ENCODE data around the gene HMX1. TPM values are rescaled to one million over a fixed set of nuclear protein-coding genes. Genes with fewer than 3 reads are reported as not detected.

Gene HMX1
- total RNA-seq: not detected in 2 replicates

GRCh38 chr4:8871417-8872401 is at the start of gene HMX1:
HMX1 (minus strand) TSS chr4:8871839; CDS start chr4:8871614, 225 bp downstream.
- peak in 1 of 2 donors; percentile 43 for DNase-seq (ENCODE audit: low read depth in 2 of 2)

GRCh38 chr4:8920969-8921368 is 49.3 kb upstream of the HMX1 start:
- no peak for DNase-seq (ENCODE audit: low read depth in 2 of 2)

- DNase-seq (ENCODE audit: low read depth in 2 of 2): no peak
Observed at GRCh38 chr4:8920289-8920965, 48.8 kb upstream of the HMX1 start.

- no peak for DNase-seq (ENCODE audit: low read depth in 2 of 2)
Observed at GRCh38 chr4:8919651-8920288, 48.1 kb upstream of the HMX1 start.

DNA sequence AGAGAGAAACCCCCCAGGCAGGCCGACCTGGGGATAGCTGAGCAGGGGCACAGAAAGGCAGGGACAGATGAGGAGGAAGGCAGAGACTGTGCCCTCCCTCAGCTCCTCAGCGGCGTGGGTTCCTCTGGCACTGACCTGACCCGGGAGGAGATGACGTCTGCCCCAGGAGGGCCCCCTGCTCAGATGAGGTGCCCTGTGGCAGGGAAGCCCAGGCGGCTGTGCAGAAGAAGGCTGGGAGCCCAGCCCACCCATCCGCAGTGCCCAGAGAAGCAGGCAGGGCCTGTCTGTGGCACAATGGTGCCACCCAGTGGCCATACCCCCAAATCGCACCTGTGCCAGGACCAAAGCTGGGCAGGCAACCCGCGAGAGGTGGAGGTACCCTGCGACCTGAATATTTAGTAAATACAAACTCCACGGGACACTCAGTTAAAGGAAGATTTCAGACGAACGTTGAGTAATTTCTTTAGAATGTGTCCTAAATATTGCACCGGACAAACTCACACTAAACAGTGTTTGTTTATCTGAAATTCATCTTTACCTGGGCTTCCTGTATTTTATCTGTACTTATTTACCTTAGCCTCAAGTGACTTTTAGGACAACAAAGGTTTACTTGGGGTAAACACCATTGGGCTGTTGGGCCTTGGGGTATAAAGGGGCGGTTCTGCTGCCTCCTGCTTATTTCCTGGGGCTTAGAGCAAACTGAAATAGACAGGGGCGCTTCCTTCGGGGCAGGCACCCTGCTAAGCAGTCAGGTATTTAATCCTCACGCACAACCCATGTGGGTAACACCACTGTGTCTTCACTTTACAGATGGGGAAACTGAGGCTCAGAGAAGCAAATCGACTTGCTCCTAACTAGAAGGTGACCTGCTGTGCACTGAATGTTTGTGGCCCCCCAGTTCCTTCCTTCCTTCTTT is 46.5 kb upstream of the HMX1 start:
- peak; percentile 42 to 64 for DNase-seq (ENCODE audit: low read depth in 2 of 2)

- no peak for DNase-seq (ENCODE audit: low read depth in 2 of 2)
Observed at GRCh38 chr4:8917321-8917811, 45.7 kb upstream of the HMX1 start.

GRCh38 chr4:8916906-8917305 is 45.3 kb upstream of the HMX1 start:
- no peak for DNase-seq (ENCODE audit: low read depth in 2 of 2)

DNA sequence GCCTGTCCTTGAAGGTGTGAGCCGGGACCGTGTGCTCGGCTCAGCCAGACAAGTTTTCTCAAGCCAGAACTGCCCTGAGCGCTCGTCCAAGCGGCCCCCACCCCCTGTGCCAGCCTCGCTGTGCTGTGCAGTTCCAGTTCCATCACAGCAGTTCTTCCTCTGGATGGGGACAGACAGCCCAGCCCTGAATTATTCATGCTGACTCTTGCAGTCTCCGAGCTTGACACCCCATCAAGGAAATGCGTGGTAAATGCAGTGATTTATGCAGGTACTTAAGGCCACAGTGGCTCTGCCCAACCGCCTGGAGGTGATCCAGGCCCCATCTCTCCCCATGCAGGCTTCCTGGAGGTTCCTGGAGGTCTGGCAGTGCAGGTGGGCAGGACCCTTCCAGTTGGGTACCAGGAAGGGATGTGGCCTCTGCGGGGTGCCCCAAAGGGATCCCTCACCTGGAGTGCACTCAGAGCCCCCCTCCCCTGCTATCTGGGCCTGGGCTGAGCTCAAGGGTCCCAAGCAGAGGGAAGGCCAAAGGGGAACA is 44.8 kb upstream of the HMX1 start:
- no peak for DNase-seq (ENCODE audit: low read depth in 2 of 2)

DNA sequence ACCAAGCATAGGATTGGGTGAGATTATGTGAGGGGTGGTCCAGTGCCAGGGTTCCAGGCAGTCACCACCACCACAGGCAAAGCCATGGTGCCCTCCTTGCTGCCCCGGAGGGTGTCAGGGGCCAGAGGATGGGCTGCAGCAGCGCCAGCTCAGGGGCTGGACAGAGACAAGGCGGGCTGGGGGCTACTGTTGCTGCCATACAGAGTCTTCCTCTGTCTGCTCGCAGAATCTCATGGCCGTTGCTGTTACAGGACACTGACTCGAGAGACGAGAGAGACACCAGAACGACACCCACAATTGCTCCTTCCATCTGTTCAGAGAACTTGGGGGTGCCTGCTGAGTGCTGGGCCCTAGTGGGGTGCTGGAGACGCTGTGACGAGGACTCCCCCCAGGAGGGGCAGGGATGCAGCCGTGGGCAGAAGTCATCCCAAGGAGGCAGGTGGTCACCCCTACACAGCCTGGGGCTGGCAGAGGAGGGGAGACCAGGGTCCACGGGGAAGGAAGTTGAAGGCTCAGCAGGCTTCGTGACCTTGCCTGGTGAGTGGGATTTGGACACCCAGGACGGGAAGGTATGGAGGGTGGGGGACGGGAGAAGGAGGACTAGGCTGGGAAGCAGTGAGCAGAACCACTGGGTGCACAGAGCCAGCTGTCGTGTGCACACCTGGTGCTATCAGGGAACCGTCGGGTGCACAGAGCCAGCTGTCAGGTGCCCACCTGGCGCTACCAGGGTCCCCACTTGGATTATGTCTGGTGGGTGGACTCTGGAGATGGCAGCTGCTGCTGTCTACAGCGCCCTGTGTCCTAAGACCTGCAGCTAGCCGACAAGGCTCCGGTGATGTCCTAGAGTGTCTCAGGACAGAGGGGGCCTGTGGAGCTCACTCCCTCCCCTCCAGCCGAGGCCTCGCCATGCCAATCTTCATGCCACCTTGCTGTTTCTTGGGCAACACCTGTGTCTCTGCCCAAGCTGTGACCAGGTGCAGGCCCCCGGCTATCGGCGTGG is 43.9 kb upstream of the HMX1 start:
- no peak for DNase-seq (ENCODE audit: low read depth in 2 of 2)

DNA sequence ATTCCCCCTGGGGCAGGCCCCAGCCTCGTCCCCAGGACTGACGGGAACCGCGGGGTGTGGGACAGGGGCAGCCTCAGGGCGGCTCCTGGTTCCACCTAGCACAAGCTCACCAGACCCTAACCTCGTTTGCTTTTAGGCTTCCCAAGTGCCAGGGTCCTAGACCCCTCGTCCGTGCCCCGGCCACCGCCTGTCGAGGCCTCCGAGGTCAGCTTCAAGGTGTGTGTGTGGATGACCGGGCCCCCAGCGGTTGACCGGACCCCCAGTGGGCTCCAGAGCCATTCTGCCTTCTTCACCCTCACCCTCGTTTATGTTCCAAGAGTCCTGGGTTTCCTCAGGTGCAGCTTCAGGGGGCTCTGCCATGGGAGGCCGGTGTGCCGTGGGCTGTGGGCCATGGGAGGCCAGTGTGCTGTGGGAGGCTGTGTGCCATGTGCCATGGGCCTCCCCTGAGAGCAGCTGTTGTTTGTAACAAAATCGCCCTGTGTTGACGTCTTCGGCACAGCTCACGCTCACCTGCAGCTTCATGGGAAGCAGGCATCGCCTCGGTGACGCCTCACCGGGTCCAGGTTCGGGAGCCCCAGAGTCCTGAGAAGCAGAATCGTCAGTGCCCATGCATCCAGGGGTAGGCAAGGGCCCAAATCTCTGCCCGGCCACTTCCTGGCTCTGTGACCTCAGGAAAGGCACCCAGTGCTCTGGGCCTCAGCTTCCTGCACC is 43.0 kb upstream of the HMX1 start:
- no peak for DNase-seq (ENCODE audit: low read depth in 2 of 2)

GRCh38 chr4:8913858-8914460 is 42.3 kb upstream of the HMX1 start:
- no peak for DNase-seq (ENCODE audit: low read depth in 2 of 2)

- no peak for DNase-seq (ENCODE audit: low read depth in 2 of 2)
Observed at GRCh38 chr4:8913121-8913857, 41.6 kb upstream of the HMX1 start.

GRCh38 chr4:8912506-8912905 is 40.9 kb upstream of the HMX1 start:
- no peak for DNase-seq (ENCODE audit: low read depth in 2 of 2)

- no peak for DNase-seq (ENCODE audit: low read depth in 2 of 2)
Observed at GRCh38 chr4:8912089-8912455, 40.4 kb upstream of the HMX1 start.

DNA sequence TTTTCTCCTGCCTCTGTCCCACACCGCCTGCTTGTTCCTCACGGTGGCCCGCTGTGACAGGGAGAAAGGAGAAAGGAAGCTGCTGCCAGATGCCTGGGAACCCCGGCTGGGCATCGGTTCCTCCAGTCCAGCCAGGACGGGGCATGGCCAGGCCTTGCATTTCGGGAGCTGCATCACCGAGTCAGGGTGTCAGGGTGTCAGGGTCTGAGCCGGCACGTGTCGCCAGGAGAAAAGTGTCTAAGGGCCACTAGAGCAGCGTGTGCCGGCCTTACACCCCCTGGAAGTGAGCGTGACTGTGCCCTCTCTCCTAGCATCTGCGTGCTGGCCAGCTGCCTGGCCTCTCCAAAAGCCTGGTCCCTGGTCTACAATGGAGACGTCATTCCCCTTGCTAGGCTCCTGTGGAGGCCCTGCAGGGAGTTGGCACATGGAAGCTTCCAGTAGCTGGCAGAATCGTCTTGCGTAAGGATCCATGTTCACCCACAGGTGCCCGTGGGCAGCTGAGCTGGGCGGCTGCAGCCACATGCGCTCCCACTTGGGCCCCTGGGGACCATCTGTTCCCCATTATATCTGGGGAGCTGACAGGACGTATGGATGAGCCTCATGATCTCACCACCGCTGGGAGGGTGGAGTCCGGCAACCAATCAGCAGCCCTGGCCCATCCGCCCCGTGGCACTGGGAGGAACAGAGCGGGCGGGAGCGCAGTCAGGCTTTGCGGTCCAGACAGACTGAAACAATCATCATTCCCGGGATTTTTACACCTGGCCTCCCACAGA is 39.9 kb upstream of the HMX1 start:
- DNase-seq (ENCODE audit: low read depth in 2 of 2): no peak

GRCh38 chr4:8910822-8911315 is 39.2 kb upstream of the HMX1 start:
- no peak for DNase-seq (ENCODE audit: low read depth in 2 of 2)

Measured in lung microvascular endothelial cell (primary cell).